Ectodermal cell (in vitro differentiated cells): ENCODE data around the gene PSMB2.

ENCODE experiments used
- H3K27ac ChIP-seq: 2 replicates; pipeline ENCODE4 v1.7.0; 2013; ENCODE audit warnings: mild to moderate bottlenecking, low read depth, low read length; ENCODE audit not compliant: insufficient read depth, poor library complexity, severe bottlenecking
- H3K27me3 ChIP-seq: 2 replicates; pipeline ENCODE4 v1.7.0; 2013; ENCODE audit warnings: mild to moderate bottlenecking, low read length; ENCODE audit not compliant: insufficient read depth, control insufficient read depth, poor library complexity, severe bottlenecking
- H3K36me3 ChIP-seq: one replicate; pipeline ENCODE4 v1.7.0; 2013; ENCODE audit warnings: low read length; ENCODE audit not compliant: control insufficient read depth, insufficient read depth
- H3K4me1 ChIP-seq: one replicate; pipeline ENCODE4 v1.7.0; 2013; ENCODE audit warnings: low read length; ENCODE audit not compliant: control insufficient read depth, insufficient read depth
- H3K4me3 ChIP-seq: 2 replicates; pipeline ENCODE4 v1.7.0; 2013; ENCODE audit warnings: low read depth, low read length, control low read depth; ENCODE audit not compliant: insufficient read depth
- H3K9me3 ChIP-seq: 2 replicates; pipeline ENCODE4 v1.7.0; 2013; ENCODE audit warnings: mild to moderate bottlenecking, low read length, moderate library complexity; ENCODE audit not compliant: control insufficient read depth
- WGBS, 2 experiments: methylation state at CpG; one replicate each; pipeline ENCODE4 v1.1.7; 2013; ENCODE audit warnings: missing lambda C conversion rate in 2 of 2; 5-methylcytosine and 5-hydroxymethylcytosine counted together

The PSMB2 gene

DNA sequence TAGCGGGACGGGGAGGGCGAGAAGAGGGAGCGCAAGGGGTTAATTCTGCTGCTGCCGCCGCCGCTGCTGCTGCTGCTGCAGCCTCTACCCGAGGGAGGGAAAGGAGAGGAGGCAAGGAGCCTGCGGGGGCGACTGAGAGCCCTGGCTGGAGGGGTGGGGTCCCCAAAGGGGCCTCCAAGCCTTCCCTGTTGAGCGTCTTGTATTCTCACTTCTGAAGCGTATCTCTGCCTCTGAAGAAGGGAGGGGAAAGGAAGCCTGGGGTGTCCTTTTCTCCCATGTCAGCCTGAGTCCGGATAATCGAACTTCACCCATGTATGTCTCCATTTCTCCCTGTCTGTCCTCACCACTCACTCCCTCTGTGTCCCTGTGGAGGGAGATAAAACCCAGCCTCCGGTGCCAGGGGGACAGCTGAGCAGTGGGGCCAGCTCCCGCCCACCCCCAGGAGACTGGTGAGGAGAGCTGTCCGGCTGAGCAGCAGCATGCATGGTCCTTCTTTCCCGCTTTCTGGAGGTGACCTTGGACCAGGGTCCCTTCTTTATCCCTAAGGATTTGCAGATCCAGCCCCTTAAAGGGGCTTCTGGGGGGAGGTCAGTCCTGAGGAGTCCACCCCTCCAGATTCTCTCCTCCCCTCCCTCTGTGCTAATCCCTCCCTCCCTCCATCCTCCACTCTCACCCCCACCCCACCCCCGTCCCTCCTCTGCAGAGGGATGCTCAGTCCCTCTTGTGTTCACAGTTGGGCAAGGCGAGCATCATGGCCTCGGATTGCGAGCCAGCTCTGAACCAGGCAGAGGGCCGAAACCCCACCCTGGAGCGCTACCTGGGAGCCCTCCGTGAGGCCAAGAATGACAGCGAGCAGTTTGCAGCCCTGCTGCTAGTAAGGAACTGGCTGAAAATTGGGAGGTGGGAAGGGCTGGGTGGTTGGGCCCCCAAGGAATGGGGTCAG, 82.7 kb downstream of the PSMB2 start:
- Histone ChIP-seq H3K4me1 (peaks cover 13% of the 10 kb centered on the region), H3K4me3 (peak overlapping the region; percentile 91), H3K9me3 (no peaks in the 10 kb centered on the region), H3K27me3 (no peaks in the 10 kb centered on the region), H3K36me3 (peaks cover 15% of the 10 kb centered on the region), H3K27ac (peak overlapping the region; percentile 90)
- 21% methylated on average over 26 of the region's 26 CpGs for WGBS, 2 experiments

GRCh38 chr1:35557611-35558373, 83.5 kb downstream of the PSMB2 start, which contains the start of gene NCDN:
NCDN (plus strand) TSS chr1:35557799; CDS start chr1:35558191, 392 bp downstream.
- Histone ChIP-seq H3K27me3 (no peaks in the 10 kb centered on the region), H3K27ac (peak within 1 kb of the TSS; percentile 90), H3K9me3 (no peaks in the 10 kb centered on the region), H3K4me3 (peak within 1 kb of the TSS; percentile 91), H3K4me1 (peaks cover 13% of the 10 kb centered on the region), H3K36me3 (peaks cover 21% of the 10 kb centered on the region)
- 0% methylated on average over 58 of the region's 58 CpGs for WGBS, 2 experiments

GRCh38 chr1:35557118-35557610, 84.2 kb downstream of the PSMB2 start, which contains the start of gene KIAA0319L:
KIAA0319L (minus strand) TSS chr1:35557403; CDS start chr1:35554491, 2,912 bp downstream.
- peaks cover 13% of the 10 kb centered on the region for H3K4me1 ChIP-seq
- H3K9me3 ChIP-seq, result no peaks in the 10 kb centered on the region
- H3K4me3 ChIP-seq, result peak within 1 kb of the TSS; percentile 91
- peak within 1 kb of the TSS; percentile 90 for H3K27ac ChIP-seq
- H3K27me3 ChIP-seq, result no peaks in the 10 kb centered on the region
- peaks cover 15% of the 10 kb centered on the region for H3K36me3 ChIP-seq
- 0% methylated on average over 36 to 39 of the region's 39 CpGs for WGBS, 2 experiments

- peaks cover 10% of the 10 kb centered on the region for H3K36me3 ChIP-seq
- WGBS, 2 experiments, result 5% methylated on average over 17 of the region's 17 CpGs
- no peaks in the 10 kb centered on the region for H3K9me3 ChIP-seq
- peak overlapping the region; percentile 91 for H3K4me3 ChIP-seq
- no peaks in the 10 kb centered on the region for H3K27me3 ChIP-seq
- H3K4me1 ChIP-seq, result peaks cover 13% of the 10 kb centered on the region
- peak overlapping the region; percentile 90 for H3K27ac ChIP-seq
Observed at GRCh38 chr1:35556484-35557117, 84.7 kb downstream of the PSMB2 start.

- 70 to 72% methylated on average over 9 of the region's 10 CpGs for WGBS, 2 experiments
- Histone ChIP-seq H3K4me1 (peaks cover 13% of the 10 kb centered on the region), H3K27ac (no peak overlapping the region)
Observed at GRCh38 chr1:35555601-35556477, 85.5 kb downstream of the PSMB2 start.

DNA sequence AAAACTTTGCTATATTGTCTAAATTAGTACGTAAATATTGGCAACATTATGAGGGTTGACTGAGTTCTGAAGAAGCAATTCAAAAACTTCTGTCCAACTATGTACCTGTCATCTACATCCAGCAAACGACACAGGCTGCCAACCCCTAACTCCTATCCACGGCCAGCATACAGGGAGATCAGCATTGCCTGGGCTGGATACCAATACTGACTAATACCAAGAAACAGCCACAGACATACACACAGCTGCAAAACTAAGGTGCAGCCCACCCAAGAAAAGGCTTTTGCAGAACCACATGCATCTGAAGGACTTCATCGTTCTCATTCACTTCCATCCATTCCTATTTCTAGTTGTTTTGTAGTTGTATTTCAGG, 86.1 kb downstream of the PSMB2 start:
- Histone ChIP-seq H3K4me3 (no peak overlapping the region), H3K27ac (no peak overlapping the region), H3K9me3 (no peaks in the 10 kb centered on the region), H3K36me3 (peaks cover 10% of the 10 kb centered on the region), H3K27me3 (no peaks in the 10 kb centered on the region), H3K4me1 (peaks cover 13% of the 10 kb centered on the region)
- WGBS, 2 experiments, result 5 to 7% methylated on average over 2 to 3 of the region's 4 CpGs

More at GRCh38 chr1:35555601-35556477, 85.5 kb downstream of the PSMB2 start:
- H3K4me3 ChIP-seq, result peak overlapping the region; percentile 91
- H3K36me3 ChIP-seq, result peaks cover 10% of the 10 kb centered on the region
- H3K27me3 ChIP-seq, result no peaks in the 10 kb centered on the region
- no peaks in the 10 kb centered on the region for H3K9me3 ChIP-seq

DNA sequence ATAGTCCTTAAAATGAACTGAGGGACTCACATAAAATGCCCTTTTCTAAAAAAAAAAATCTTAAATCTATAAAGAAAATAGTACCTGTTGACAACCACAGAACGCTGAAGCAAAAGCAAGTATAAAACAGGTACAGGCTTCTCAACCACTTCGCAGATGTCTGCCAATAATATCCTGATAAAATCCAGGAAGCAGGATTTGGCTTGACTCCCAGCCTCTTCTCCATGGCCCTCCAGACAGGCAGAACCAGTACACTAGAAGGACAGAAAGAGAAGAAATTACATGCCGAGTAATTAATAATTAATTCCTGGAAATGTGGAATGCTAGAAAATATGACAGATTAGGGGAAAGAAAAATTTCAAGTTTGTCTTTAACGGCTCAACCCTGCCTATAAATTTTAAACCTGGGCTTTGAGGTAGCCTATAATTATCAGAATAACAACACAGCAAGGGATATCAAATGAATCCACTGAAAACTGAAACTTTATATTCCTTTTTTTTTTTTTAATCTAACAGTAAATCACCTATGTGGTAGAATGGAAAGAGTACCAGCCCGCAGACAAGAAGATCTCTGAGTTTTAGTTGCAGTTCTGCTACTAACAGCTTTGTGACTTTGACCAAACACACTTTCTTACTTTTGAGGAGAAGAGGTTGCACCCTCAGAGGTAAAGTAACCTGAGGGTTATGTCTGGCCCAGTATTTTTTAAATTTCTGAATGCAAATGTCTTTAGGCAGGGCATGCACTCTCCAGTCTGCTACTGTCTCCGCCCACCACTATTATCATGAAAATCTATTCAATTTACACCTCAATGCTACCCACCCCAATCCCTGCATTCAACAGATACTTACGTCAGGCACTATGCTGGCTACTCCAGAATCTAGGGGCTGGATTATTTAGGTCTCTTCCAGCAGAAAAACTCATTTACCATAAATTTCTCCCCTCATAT, 86.8 kb downstream of the PSMB2 start:
- H3K4me1 ChIP-seq, result peaks cover 13% of the 10 kb centered on the region
- no peak overlapping the region for H3K27ac ChIP-seq
- no peaks in the 10 kb centered on the region for H3K27me3 ChIP-seq
- H3K4me3 ChIP-seq, result no peak overlapping the region
- WGBS, 2 experiments, result 33 to 34% methylated on average over 7 of the region's 7 CpGs
- no peaks in the 10 kb centered on the region for H3K9me3 ChIP-seq
- H3K36me3 ChIP-seq, result peaks cover 10% of the 10 kb centered on the region

GRCh38 chr1:35553851-35554250, 87.5 kb downstream of the PSMB2 start:
- peaks cover 10% of the 10 kb centered on the region for H3K36me3 ChIP-seq
- WGBS, 2 experiments, result 62 to 81% methylated on average over 2 of the region's 2 CpGs
- peaks cover 13% of the 10 kb centered on the region for H3K4me1 ChIP-seq
- H3K27ac ChIP-seq, result no peak overlapping the region
- H3K4me3 ChIP-seq, result no peak overlapping the region
- no peaks in the 10 kb centered on the region for H3K9me3 ChIP-seq
- H3K27me3 ChIP-seq, result no peaks in the 10 kb centered on the region
